Measurements from ENCODE around the gene TUT1.
"Not testable (repeated sequence)": the region's sequence is repeated elsewhere in the genome, so short reads cannot be mapped to it uniquely, and the experiment has no call there.

TUT1 gene

DNA sequence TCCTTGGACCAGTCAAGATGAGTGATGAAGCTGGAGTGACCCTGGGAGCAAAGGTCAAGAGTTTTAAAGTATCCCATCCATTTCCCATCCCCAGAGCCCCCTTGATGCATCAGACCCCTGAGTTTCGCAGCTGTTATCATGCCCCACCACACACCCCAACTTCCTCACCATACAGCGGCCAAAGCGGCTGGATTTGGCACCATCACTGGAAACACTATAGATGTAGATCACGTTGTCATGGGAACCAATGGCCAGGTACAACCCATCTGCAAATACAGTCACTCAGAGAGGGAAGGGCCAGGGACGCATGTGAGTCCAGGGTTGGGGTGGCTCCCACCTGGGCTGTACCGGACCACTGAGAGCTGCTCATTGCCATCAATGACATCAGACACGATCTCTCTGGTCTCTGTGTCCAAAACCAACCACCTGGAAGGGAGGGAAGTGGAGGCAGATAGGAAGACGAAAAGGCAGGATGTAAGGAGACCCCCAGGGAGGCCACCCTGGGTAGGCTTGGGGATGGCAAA is 12.5 kb upstream of the TUT1 start:
- DNase-seq, result no peak

DNA sequence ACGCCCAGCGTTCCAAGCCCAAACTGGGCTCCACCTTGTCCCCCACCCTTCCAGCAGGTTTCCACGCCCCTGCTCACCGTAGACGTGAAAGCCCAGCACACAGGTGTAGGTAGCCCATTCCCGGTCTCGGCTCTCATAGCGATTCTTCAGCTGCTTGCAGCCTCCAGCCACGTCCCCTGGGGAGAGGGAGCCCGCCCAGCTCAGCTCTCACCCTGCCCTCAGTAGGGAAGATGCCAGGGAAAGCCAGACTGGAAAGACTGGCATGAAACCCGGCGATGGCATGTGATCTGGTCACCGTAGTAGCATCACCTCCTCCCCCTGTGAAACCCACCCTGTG is 11.7 kb upstream of the TUT1 start:
- no peak for DNase-seq

DNA sequence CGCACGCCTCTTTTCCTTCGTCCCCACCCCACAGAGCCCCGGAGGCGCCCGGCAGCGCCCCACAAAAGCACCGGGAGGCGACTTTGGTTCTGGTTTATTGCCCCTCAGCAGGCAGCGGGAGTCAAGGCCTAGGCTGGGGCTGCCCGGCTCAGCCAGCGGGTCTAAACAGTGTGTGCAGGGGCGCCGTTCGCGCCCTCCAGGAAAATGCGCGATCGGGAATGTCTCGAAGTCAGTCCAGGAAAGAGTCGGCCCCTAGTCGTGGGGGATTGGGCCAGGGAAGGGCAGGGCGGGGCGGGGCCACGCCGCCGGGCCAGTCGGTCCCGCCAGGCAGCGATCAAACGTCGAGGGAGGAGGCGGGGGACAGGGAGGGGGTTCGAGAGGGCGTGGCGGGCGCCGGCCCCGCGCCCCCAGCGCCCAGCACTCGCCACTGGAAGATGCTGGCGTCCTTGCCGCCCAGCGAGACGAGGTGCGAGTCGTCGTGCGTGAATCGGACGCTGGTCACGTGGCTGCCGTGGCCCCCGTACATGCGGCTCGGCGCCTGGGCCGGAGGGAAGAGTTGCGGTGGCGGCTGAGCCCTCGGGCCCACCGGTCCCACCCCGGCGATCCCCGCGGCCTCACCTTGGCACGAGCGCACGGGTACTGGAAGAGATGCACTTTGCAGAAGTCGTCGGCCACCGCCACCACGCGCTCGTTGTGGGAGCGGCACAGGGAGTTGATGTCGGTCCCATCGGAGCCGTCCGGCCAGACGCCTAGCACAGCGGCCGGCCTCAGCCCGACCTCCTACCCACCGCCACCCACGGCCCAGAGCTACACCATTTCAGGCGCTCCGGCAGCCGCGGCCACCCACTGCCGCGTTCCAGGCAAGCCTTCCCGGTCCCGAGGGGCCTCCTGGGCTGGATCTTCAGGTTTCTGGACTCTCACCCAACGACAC is 11.1 kb upstream of the TUT1 start:
- DNase-seq, result peak; percentile 34

DNA sequence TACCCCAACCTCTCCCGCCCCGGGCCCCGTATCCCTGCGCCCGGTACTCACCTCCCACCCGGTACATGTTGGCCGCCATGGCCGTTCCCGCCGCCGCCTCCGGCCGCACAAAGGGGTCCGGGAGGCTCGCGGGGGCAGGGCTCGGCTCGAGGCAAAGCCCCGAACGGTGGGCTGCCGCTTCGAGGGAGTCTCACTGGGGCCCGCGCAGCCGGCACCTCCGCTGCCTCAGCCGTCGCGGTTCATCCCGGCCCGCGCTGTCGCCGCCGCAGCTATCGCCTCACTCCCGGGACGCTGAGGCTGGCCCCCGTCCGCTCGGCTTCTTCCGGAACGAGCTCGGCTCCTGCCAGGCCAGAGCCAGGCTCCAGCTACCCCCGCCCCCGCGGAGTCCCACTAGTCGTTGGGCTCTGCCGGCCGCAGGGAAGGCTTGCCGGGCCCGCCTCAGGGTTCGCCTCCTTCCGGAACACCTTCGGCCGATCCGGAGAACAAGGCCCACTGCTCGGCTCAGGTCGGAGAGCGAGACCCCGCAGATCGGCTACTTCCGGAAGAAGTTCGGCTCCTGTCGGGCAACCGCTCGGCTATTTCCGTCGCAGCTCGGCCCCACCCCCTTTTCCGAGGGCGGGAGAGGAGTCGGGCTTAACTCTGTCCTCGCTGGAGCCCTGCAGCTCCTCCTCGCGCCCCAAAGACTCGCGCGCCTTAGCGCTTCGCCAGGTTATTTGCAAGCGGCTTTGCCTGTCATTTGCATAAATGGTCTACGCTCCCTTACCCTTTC is 10.2 kb upstream of the TUT1 start, which contains the start of gene MTA2:
MTA2 (minus strand) TSS at position 494 of the 769 bp plus-strand sequence; CDS start at position 79, 415 bp downstream.
- peak; percentile 99 for DNase-seq

DNA sequence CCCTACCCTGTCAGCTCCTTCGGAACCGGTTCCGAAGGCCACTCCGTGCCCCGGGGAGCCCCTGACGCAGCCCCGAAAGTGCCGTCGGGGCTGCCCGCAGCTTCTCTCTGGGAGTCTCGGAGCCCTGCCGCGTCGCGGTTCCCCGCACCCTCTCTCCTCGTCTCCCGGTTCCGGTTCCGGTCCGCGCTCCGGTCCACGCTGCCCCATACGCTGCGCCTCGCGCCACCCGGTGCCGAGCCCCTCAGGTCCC is 9.7 kb upstream of the TUT1 start:
- DNase-seq, result peak; percentile 59

DNA sequence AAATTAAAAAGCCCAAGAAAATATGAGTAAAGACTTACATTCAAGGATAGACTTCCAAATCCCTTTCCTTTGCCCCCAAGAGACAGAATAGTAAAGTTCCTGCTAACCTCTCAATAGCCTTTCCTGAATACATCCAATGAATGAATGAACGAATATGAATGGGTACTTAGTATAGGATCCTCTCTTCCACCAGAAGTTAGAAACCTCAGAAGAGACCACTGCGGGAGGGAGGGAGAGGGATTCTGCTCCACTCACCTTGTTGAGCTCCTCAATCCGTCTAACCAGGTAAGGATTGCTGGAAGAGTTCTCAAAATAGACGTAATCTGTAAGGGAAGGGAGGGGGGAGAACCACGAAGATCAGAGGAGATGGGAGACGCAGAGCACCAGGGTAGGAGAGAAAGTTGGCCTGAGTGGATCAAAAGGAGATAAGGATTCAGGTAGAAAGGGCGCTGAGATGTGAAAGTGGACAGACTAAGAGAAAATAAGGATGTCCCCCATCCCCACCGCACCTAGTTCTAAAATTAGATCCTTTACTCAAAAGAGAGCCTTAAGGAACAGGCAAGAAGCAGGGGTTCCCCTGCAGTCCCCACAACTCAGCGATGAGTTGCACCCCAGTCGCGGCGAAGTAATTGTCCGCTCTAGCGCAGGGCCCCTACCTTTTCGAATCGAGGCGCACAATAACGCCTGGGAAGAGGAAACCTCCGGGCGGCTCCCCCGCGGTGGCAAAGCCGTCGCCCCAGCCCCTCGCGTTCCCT is 9.2 kb upstream of the TUT1 start:
- no peak for DNase-seq

DNA sequence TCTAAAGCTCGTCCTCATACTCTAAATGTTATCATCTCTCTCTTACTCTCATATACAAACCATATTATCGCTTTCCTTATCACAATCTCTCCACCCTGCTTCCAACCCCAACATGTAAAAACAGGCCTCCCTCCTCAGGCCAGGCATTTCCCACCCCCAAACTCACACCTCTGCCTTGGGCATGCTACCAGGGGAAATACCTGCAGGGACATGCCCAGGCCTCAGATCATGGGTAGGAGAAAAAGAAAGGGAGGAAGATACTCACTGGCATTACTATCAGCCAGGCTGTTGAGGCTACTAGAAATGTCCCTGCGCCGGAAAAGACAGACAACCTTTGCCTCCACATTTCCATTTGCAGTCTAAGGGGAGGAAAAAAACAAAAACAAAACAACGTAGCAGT is 8.6 kb upstream of the TUT1 start:
- no peak for DNase-seq

DNA sequence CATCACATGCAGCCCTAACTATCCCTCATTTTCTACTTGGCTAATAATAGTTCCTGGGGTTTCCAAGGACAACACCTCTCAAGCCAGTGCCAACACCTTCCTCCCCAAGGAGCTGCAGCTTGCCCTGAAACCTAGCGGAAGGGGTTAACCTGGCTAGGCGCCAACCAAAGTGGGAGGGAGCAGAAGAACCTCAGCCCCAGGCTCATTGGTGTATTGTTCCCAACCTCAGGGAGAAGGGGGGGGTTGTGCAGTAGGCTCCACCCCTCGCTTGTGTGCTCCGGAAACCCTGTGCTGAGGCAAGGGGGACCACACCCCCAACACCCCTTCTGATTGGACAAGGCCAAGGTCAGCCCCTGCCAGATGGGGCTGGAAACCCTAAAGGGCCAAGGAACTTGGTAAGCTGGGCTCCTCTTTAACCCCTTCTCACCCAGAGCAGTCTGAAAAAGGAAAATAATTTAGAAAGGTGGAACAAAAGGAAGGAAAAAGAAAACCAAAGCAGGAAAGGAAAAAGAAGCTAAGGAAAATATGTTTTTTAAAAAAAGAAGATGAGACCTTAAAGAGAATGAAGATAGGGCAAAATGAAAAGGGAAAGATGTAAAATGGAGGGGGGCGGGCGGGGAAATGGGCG is 7.9 kb upstream of the TUT1 start:
- peak; percentile 96 for DNase-seq

DNA sequence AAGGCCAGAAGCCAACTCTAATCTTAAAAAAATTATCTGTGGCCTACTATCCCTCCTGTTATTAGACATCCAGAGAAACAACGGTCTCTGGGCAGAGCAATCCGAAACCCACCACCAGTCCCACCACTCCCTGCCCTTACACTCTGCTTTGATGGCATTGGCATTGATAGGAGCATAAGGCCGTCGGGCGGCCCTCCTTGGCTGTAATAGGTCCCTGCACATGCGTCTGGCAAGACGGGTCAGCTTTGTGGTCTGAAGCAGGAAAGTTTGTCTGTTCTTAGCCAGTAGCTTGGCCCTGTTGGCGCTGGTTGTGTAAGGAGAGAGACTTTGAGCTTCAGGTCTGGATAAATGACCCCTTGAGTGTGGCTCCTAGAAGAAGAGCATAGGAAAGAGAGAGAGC is 3.8 kb upstream of the TUT1 start:
- no peak for DNase-seq

DNA sequence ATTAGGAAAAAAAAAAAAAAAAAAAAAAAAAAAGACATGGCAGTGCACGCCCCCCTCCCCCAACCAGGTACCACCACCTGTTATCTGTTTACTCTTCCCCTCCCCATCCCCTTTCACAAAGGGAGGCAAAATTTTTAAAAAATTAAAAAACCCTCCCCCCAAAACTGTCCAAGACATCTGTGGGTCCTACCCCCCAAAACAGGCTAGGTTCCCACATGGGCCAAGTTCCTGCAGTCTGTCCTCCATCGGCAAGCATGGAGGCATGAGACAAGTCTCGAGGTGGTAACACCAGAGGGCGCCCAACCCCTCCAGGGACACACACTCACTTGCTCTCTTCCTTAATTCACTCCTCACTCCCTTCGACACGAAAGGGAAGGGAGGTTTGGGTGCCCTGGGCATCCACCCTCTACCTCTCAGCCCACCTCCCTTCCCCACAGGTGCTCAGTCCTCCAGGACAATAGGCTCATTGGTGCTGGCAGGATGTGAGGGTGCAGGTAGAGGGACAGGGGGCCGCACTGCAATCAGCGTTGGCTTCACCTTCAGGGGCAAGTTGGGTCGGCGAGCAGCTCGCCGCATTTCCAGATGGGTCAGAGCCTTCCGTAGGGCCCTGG is 2.2 kb upstream of the TUT1 start:
- peak; percentile 77 for DNase-seq

DNA sequence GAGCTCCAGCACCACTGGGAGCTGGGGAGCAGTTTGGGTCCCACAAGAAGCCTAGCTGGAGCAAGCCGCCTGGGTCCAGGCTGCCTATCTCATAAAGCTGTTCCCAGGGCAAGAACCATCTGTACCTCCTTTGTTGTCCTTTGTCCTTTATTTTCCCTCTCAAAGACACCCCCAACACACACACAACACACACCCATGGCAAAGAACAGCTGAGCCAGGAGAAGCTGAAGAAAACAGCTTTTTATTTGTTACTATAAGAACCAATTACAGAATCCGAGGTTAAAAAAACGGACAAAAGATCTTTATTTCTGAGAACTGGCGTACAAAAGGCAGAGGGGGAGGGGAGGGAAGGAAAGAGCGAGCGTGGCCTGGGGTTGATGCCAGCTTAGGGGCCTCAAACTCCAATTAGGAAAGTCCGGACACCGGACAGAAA is 1.7 kb upstream of the TUT1 start:
- DNase-seq, result no peak

DNA sequence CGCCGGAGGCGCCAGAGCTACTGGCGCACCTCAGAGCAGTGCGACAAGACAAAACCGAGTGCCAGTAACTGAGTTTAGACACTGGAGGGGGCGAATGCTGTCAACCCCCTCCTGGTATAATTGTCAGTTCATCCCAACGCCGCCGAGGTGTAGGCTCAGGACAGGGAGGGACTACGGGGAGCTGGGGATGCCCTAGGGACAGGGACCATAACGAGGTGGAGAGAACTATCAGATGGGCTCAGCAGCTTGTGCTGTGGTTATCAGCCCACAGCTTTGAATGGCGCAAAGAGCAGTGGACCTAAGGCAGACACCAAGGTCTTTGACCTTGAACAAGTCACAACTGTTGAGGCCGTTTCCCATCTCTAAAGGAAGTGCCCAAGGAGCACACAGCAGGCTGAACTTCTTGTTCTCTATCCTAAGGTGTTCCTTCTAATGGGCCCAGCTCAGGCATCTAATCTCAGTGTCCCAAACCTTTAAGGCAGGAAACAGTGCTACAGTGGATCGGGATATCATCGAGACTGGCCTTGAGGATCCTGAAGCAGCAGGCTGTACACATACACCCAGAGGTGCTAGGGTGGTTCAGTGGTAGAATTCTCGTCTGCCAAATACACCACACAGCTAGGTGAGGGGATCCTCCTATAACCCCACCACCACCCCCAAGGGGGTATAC is 958 bp upstream of the TUT1 start:
- no peak for DNase-seq

DNA sequence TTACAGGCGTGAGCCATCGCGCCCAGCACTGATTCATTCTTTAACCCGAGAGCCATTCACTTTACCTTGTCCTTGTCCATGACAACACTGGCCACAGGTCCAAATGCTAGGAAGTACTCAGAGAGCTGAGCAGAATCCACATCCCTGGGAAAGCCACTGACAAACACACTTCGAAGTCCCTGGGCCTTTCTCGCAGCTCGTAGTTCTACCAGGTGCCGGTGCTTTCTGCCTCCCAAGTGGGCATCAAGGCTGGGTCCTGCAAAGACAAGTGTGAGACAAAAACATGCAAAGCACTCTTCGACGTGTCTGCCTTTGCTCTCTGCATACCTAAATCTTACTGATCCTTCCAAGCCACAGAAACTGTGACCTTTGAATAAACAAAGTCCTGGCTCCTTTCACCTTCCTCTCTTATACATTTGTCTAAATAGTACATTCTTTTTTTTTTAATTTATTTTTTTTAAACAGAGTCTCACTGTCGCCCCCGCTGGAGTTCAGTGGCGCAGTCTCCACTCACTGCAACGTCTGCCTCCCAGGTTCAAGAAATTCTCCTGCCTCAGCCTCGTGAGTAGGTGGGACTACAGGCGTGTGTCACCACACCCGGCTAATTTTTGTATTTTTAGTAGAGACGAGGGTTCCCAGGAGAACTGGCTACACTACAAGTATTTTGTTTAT is 2.2 kb downstream of the TUT1 start:
- peak; percentile 38 for DNase-seq

DNA sequence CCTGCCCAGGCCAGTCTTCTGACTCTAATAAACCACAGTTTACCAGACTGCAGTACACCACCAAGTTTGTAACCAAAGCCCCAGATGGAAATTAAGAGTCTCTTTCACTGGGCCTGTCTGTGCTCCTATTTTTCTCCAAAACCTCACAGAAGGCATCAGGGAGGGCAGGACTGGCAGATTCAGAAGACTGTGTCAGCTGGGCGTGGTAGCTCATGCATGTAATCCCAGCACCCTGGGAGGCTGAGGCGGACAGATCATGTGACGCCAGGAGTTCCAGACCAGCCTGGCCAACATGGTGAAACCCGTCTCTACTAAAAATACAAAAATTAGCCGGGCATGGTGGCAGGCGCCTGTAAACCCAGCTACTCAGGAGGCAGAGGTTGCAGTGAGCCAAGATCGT is 6.0 kb downstream of the TUT1 start:
- DNase-seq, result not testable (repeated sequence)

DNA sequence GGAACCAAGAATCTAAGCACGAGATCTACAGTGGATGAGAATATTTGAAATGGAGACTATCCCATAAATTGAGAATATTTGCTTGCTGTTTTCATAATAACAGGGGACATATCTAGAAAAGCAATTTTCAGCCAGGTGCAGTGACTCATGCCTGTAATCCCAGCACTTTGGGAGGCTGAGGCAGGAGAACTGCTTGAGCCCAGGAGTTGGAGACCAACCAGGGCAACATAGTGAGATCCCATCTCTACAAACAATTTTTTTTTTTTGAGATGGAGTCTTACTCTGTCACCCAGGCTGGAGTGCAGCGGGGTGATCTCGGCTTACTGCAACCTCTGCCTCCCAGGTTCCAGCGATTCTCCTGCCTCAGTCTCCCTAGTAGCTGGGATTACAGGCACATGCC is 9.6 kb downstream of the TUT1 start:
- not testable (repeated sequence) for DNase-seq

DNA sequence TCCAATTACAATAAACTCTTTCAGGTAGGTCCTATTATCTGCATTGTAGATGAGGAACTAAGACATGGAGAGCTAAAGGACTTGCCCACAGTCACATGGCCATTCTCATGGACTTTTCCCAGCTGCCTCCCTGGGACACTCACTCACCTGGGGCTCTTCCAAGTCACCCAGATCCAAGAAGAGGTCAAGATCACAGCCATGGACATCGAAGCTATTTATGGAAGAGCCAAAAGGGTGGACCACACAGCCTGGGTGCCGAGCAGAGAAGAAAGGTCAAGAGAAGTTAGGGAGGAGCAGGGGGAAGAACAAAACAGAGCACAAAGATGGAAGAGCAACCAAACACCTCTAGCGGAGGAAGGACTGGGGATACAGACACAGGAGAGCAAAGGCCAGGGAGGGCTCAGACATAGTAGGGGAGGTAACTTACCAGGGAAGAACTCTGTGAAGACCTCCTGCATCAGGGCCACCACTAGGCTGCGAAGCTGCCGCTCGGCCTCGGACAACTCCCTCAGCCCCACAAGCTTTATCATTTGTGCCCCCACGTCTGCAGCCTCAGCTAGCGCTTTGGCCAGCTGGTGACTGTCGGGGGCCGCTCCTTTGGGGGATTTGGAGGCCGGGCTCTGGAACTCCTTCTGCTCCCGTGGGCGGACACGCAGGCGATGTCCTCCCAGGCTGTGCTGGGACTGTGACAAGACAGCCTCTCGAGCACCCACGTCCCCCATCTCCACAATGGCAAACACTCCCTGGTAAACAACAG is 10.2 kb downstream of the TUT1 start:
- DNase-seq, result no peak

DNA sequence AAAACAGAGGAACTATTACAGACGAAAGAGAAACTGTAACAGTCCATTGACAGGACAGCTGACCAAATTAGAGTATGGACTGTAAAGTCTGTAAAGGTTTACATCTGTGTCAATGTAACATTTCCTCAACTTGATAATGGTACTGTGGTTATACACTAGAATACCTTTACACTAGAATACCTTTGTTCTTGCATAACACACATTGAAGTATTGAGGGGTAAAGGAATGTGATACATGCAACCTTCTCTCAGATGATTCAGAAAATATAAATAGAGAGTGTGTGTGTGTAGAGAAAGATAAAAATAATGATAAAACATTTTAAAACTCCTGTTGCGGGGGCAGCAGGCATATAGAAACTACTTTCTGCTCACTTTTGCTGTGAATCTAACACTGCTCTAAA is 12.1 kb downstream of the TUT1 start:
- no peak for DNase-seq

DNA sequence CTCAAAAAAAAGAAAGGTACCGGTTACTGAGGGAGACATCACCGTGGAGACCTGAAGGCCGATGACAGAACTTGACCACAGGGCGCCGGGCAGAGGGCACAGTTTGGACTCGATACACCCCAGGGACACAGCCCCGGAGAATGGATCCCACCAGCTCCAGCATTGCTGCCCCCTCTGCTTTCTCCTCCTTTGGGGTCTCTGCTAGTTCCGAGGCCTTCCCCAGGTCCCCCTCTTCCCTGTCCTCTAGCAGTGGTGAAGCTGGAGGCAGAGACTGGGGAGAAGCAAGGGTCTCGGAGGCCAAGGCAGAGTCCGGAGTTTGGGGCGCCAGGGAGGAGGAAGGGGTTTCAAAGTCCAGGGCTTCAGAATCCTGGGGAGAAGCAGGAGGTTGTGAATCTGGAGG is 12.8 kb downstream of the TUT1 start:
- no peak for DNase-seq

DNA sequence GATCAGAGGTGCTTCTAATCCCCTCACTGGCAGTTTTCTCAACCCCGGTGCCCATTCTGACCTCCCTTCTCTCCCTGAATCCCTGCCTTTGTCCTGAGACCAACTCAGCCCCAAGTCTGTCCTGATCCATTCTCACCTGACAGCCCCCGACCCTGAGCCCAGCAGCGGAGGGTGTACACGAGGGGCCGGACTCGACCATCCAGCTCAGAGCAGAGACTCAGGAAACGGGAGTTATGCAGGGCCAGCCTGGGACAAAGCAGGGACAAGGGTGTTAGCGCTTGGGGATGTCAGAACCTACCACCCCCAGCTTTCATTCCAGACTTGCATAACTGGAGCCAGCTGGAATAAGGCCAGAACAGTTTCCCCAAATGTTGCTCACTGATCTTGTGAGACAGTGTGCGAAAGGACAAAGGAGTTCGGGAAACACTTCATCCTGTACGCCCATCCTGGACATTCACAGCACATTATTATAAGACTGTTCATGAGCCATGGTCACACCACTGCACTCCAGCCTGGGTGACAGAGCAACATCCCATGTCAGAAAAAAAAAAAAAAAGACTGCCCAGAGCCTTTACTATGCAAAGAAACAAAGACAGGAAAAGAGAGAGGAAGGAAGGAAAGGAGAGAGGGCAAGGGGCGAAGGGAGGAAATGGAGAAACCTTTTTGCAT is 14.1 kb downstream of the TUT1 start:
- no peak for DNase-seq

DNA sequence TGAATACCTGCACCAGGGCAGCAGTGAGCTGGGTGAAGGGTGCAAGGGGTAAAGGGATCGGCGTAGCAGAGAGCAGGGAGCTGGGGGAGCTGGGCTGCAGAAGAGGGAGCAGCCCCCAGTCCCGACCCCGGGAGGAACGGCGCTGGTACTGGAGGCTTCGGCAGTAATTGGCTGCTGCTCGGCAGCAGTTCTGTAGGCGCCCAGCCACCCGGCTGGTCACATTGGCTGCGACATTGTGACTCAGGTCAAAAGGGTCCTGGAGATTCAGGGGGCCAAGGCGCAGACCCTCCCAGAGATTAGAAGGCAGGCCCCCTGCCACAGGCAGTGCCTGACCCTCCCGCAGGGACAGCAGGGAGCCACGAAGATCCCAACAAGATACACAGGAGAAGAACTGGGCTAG is 15.5 kb downstream of the TUT1 start:
- no peak for DNase-seq

Data from activated naive CD4-positive, alpha-beta T cell treated with anti-CD3 and anti-CD28 coated beads, Interleukin-2, amount 50 U/mL, for 16 hours (primary cell).